SKM-1 treated with dmso at 0.1 percent for 144 hours (cell line): ENCODE results near the gene SLC30A9.

Experiments
- DNase-seq: peaks from one replicate; lab custom pipeline; 2025; ENCODE audit not compliant: unreplicated experiment; lab: John Stamatoyannopoulos, UW

Gene SLC30A9

DNA sequence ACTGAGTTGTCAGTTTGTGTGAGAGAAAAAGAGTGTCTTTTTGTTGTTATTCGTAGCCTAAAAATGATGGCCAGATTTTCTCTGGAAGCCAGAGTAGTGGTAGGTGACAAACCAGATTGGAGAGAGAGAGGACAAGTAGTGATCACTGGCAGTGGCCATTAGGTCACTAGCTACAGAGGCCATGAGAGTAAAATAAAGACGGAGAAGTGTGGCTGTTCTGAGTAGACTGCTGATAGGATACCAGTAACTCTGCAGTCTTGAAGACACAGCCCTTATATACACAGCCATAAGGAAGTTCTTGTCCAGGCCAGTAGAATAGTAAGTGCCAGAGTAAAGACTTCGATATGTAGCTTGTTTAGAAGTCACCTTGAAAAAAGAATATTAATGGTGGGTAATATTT, 7.7 kb downstream of the SLC30A9 start:
- no peak for DNase-seq

DNA sequence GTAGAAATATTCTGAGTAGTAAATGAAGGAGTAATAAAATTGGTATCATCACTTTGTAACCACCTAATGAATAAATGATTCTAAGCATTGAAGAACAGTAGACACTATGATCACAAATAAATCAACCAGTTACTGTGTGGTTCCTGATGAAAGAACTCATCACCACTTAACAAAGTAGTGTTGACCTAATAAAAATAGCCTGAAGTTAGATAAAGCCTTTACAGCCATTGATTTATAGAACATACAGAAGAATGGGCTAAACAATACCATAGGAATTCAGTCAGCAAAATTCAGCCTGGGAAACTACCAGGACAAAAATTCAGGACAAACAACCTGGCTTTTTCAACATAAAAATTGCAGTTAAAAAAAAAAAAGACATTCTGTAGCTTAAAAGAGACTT, 9.0 kb downstream of the SLC30A9 start:
- DNase-seq, result no peak

DNA sequence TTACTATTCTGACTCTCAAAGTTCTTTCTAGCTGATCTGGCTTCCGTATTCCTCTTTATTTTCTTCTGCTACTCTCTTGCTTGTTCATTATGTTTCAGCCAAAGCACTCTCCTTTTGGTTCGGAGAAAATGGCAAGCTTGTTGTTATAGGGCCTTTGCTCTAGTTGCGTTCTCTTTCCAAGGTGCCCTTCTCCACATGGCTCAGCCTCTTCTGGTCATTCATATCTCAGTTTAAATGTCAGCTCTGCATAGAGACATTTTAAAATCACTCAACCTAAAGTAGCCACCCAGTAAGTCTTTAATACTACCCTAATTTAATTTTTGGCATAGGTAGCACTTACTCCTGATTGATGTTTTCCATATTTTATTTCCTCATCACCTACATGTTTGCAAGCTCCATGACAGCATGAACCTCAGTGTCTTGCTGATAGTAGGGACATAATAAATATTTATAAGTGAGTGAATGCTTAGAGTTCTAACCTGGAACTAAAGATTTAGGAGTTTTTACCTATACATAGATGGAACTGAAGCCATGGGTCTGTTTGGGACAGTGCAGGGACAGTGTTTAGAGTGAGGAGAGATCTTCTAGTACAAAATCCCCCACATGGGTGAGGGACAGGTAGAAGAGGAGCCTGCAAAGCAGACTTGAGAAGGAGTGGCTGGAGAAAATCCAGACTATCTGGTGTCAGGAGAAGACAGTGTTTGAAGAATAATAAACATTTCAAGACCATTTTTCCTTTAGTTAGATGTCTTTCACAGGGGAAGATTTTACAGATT, 17.9 kb downstream of the SLC30A9 start:
- DNase-seq, result no peak

DNA sequence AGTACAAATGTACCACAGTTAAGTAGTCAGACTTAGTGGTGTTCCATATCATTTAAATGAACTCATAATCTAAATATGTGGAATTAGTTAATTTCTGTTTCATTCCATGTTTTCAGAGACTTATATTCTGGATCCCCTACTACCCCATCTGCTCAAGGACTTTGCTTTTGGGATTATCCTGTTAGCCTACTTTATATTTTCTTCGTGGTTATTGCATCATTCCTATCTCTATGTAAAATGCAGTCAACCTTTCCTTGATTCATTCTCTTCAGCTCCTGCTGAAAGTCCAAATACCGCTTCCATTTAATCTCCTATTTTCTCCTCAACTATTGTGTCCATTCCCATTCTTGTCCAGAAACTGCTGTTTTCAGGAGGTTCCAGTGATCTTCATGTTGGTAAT, 25.1 kb downstream of the SLC30A9 start:
- DNase-seq, result no peak

DNA sequence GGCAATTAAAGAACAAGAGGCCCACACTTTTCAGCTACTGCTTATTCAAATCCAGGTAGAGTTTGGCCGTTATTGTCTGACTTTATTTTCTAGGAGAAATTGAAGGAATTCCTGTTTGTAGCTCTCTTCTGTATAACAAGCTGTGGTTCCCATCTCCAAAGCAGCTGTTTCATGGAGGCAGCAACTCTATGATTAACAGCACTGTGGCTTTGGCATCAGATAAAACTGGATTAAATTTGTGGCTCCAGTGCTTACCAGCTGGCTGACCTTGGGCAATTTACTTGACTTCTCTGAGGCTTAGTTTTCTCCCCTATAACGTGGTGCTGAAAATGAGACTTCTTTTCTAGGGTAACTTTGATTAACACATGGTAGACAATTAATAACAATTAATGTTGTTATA, 28.1 kb downstream of the SLC30A9 start:
- no peak for DNase-seq

DNA sequence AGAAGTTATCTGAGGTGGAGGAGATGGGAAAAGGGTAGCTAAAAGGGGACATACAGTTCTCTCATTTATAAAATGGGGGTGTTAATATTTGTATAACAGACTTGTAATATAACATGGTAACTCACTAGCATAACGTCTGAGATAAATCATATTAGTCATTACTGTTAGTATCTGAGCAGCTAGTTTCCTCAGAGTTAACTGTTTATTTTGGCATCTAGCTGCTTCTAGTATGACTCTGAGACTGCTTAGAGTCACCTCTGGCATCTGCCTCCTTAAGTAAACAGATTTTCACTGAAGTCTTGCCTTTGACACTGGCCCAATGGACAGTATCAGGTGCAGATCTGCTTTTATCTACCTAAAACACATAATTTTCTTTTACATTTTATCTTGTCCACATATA, 58.1 kb downstream of the SLC30A9 start:
- no peak for DNase-seq

DNA sequence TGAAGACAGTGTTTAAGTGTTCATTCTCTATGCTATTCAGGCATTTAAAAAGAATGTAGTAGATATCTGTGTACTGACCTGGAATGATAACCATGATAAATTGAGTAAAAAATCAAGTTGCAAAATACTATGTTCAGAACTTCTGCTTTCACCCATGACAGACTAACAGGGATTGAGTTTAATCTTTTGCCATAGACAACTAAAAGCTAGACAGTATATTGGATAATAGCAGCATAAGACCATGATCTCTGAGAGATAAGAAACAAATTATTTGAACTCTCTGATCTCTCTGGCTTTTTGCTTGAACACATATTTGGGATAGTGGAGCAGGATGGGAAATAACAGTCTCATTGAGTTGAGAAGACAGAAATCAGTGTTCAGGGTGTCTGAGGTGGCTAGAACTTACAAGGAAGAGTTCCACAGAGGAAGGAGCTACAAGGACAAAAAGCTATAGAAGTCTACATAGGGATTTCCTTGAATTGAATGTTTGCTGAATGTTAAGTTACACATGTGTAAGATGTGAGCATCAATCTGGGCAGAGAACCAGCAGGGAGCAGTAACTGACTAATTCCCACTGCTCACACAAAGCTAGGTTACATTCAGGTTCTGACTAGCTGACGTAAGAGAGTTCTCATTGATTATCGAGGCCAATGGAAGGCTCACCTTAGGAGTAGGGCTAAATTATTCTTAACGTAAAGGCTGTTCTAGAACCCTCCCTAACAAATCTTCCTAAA, 60.4 kb downstream of the SLC30A9 start:
- DNase-seq, result no peak

DNA sequence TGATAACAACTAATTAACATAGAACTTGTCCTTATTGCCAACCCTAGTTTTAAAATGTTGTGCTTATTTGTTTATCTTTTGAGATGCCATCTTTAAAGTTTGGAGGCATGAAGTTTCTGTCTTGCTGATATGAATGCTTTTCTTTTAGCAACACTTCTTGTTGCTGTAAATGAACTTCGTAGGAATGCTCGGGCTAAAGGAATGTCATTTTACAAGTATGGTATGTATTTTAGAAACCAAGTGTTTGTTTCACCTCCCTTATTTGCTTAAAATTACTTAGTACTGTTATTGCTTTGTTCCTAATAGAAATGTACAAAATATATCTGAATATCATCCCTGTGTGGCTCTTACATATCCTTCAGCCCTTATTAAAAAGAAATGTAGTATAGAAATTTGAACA, 76.1 kb downstream of the SLC30A9 start:
- DNase-seq, result no peak

DNA sequence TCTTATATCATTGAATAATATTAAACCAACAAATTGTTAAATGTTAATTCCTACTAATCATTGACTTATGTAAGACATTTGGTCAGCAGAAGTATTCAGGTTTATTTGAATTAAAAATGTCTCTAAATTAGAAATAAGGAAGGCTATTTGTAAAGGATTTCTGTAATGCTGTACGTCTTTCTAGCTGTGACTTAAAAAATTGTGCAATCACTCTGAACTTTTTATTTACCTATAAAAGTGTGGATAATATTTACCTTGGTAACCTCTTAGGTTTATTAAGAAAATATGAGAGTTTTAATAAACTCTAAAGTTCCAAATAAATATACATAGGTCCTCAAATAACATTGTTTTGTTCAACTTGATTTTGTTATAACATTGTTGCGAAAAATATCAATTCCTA, 76.9 kb downstream of the SLC30A9 start:
- no peak for DNase-seq

DNA sequence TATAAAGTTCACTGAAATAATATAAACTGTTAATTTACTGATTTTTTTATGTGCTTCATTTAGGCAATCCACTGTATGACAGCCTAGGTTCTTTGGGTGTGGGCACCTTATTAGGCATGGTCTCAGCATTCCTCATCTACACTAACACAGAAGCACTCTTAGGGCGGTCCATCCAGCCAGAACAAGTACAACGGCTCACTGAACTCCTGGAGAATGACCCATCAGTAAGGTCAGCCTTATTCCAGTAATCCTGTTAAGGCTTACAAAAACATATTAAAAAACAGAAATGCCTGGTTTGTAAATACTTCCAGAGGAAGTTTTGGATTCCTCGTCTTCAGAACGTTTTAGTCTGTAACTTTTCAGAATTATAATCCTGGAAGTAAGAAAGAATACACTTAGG, 80.1 kb downstream of the SLC30A9 start:
- no peak for DNase-seq

DNA sequence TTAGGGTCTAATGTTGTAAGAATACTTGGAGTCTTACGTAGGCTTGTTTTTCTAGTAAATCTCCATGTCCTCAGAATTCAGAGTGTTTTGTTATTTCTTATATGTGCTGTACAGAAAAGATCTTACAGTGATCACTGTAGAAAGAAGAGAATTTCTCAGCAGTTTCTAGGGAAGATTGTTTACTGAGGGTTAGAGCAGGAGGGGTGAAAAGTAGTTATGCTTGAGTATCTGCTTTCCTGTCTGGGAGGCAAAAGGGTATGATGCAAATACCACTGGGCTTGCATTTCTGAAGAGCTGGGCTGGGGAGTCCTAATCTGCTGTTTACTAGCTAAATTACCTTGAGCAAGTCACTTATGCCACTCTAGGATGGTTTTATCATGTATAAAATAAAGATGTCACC, 84.0 kb downstream of the SLC30A9 start:
- no peak for DNase-seq

DNA sequence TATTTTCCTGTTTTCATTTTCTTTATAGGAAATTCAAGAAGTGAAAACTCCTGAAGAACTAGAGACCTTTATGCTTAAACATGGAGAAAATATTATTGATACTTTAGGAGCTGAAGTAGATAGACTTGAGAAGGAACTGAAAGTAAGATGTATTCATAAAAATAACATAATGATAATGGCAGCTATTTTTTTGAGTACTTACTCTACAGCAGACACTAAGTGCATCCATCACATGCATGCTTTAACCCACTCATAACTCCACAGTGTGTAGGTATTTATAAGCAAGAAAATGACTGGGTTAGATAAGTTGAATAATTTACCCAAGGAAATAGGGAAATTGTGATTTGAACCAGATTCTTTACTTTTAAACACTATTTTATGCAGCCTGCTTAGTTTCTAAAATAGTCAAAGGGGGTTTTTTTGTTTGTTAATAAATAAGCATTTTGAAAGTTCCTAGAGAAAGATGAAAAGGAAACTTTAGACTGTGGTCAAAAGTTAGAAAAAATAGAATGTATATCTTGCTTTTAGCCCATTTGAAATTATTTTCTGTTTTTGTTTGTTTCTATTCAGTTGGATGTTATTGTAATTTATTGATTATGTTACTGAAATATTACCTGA, 88.0 kb downstream of the SLC30A9 start:
- no peak for DNase-seq

DNA sequence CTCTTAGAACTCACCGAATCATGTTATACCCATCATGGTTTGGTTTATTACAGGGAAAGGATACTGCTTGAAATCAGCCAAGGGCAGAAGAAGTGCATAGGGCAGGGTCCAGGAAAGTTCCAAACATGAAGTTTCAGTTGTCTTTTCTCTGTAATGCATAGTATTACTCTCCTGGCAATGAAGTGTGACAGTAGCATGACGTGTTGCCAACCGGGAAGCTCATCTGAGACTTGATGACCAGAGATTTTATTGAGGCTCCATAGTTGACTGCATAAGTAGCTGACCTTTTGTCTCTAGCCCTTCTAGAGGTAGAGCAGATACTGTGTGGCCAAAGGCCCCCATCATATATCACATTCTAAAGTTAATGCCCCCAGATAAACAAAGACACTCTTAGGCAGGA, 90.0 kb downstream of the SLC30A9 start:
- DNase-seq, result no peak

DNA sequence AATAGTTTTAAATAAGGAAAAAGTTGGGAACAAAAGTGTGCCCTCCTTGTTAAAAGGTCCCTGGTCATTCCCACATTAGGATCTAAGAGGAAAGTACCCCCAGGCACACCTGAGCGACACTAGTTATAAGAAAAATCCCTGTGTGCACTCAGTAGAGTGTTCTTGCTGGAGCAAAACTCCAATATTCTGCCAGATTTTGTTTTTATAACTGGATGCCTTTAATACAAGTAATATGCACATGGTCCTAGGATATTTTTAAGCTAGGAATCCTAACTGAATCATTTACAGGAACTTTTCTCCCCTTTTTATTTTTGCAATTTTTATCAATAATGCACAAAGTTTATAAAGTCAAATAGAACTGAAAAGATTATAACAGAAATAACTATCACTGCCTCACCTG, 93.5 kb downstream of the SLC30A9 start:
- no peak for DNase-seq

DNA sequence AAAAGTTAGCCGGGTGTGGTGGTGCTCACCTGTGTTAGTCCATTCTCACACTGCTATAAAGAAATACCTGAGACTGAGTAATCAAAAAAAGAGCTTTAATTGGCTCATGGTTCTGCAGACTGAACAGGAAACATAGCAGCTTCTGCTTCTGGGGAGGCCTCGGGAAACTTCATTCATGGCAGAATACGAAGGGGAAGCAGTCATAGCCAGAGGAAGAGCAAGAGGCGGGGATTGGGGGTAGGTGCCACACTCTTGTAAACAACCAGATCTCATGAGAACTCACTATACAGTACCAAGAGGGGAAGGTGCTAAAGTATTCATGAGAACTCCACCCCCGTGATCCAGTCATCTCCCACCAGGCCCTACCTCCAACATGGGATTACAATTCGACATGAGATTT, 98.1 kb downstream of the SLC30A9 start:
- DNase-seq, result no peak

DNA sequence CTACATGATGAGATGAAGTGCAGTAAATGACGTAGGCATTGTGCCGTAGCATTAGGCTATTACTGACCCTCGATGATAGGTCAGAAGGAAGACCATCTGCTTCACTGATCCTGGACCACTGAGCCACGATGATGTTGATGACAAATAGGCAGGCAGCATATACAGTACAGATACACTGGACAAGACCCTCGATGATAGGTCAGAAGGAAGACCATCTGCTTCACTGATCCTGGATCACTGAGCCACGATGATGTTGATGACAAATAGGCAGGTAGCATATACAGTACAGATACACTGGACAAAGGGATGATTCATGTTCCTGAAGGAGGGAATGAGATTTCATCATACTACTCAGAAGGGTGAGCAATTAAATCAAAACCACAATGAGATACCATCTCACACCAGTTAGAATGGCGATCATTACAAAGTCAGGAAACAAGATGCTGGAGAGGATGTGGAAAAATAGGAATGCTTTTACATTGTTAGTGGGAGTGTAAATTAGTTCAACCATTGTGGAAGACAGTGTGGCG, 111.2 kb downstream of the SLC30A9 start:
- DNase-seq, result no peak

DNA sequence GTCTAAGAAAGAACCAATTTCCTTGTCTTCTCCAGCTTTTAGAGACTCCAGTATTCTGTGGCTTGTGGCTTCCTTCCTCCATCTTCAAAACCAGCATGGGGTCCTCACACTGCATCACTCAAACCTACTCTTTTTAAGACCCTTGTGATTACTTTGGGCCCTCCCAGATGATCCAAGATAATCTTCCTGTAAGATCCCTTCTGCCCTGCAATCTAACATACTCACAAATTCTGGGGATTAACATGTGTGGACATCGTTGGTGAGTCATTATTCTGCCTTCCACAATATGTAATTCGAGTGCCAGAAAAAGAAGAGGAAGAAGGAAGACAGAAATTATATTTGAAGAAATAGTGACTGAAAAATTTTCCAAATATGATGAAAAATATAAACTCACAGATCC, 114.2 kb downstream of the SLC30A9 start:
- DNase-seq, result no peak

DNA sequence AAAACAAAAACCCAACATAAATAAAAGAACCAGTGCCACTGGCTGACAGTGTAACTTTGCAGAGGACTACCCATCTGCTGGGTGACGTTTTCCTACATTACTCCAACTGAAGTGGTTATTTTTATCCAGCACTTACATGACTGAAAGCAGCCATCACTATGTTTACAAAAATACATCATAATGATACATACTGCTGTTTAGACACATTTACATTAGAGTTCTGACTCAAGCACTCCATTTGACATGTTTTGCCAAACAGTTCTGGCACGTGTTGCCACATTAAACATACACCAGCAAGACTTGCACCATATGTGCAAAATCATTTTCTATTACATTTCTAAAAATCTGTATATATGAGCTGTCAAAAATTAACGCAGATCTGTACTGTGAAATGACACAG, 122.5 kb downstream of the SLC30A9 start:
- no peak for DNase-seq

DNA sequence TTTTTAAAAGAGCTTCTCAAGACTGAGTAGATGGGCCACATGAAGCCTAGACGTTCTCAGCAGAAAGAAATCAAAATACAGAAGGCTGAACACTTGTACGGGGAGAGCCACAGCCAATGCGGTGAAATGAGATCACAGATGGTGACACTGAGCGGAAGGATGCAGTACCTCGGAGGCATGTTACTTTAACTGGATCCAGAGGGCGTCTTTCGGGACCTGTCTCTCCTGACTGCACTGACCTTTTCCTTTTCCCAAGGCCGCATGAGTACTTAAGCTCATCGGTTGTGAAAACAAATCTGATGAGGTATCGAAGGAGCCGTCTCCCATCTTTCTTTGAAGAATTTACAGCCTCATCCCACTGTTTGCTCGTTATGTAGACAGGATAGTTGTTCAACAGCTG, 129.6 kb downstream of the SLC30A9 start:
- no peak for DNase-seq

DNA sequence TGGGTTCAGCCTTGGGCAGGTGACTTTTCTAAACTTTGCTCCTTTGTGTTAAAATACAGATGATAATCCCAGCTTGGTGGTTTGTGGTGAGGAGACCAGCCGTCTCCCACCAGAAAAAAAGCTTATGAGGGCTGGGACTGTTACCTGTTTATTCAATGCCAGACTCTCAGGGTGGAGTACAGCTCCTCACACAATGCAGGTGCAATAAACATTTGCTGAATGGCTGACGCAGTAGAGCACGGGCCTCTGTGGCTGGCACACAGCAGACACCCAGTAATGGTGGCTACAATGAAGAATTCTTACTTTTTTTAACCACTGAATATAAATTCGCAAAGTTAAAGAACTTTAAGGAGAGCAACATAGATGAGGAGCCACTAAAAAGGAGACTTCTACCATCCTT, 131.9 kb downstream of the SLC30A9 start:
- no peak for DNase-seq

DNA sequence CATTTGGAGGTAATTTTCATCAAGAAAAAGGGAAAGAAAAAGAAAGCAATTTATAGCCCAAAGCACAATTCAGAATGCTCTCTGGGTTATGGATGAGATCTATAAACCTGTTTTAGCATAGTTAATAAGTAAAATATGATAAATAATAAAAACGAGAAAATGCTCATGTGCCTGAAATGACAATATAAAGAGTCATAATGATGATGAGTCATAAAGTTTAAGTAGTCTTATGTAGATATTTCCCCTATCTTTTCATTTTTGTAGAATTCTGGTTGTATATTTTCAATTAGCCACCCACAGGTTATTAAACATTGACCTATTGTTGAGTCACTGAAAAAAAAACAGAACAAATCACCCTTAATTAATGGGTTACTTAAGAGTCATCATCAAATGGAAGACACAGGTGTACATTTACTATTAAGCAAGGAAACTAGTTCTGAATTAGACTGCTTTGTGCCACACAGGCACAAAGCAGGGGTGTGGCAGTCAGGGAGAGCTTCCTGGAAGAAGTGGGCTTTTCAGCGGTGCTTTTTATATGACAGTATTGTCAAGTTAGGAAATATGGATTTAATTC, 132.8 kb downstream of the SLC30A9 start:
- no peak for DNase-seq

DNA sequence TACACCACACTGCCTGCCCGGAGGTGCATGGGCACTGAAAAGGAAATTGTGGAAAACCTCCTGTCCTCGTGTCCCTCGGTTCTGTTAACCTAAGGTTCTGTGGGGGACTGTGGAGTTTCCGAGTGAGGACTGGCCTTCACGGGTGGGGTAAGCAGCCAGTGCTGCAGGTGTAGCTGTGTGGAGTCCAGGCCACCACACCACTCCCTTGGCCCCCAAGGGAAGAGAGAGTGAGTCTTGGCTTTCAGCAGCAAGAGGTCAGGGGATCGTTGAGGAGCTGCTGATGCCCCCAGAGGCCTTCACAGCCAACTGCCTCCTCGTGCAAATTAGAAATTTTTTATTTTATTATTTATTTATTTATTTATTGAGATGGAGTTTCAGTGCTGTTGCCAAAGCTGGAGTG, 141.8 kb downstream of the SLC30A9 start:
- DNase-seq, result no peak
